SJSA1 (cell line): ENCODE results near the gene HOATZ. TPM values are rescaled to one million over a fixed set of nuclear protein-coding genes. Genes with fewer than 3 reads are reported as not detected.

Experiments
- DNase-seq, 2 experiments: peaks; one replicate each; pipeline ENCODE4 v3.0.0-alpha.2; 2015 to 2020; ENCODE audit warnings: low spot score in 2 of 2, low read depth in 1 of 2
- H3K27ac ChIP-seq: fragments of 250-450 bp; sonication (Bioruptor Pico); 2 replicates; pipeline ENCODE4 v1.5.1; 2020; ENCODE audit warnings: mild to moderate bottlenecking, moderate library complexity
- H3K27me3 ChIP-seq: fragments of 250-450 bp; sonication (Bioruptor Pico); replicated peaks from 2 replicates; pipeline ENCODE4 v1.5.1; 2020; ENCODE audit warnings: mild to moderate bottlenecking, moderate library complexity
- H3K36me3 ChIP-seq: fragments of 250-450 bp; sonication (Bioruptor Pico); 2 replicates; pipeline ENCODE4 v1.5.1; 2020; ENCODE audit warnings: mild to moderate bottlenecking
- H3K4me1 ChIP-seq: fragments of 250-450 bp; sonication (Bioruptor Pico); replicated peaks from 2 replicates; pipeline ENCODE4 v1.6.1; 2021; ENCODE audit warnings: mild to moderate bottlenecking
- H3K4me3 ChIP-seq: fragments of 250-450 bp; sonication (Bioruptor Pico); 2 replicates; pipeline ENCODE4 v1.5.1; 2020; ENCODE audit warnings: mild to moderate bottlenecking
- H3K9me3 ChIP-seq: fragments of 250-450 bp; sonication (Bioruptor Pico); replicated peaks from 2 replicates; pipeline ENCODE4 v1.5.1; 2020; ENCODE audit warnings: mild to moderate bottlenecking
- total RNA-seq: library from RNA; depleted of rRNA; stranded (reverse); fragments of >200 nt; shearing (Covaris generic); gene quantifications from 2 replicates; pipeline ENCODE4 v1.2.3, GENCODE V29; 2014; rRNA removed

HOATZ gene
- total RNA-seq: not detected in 2 replicates

DNA sequence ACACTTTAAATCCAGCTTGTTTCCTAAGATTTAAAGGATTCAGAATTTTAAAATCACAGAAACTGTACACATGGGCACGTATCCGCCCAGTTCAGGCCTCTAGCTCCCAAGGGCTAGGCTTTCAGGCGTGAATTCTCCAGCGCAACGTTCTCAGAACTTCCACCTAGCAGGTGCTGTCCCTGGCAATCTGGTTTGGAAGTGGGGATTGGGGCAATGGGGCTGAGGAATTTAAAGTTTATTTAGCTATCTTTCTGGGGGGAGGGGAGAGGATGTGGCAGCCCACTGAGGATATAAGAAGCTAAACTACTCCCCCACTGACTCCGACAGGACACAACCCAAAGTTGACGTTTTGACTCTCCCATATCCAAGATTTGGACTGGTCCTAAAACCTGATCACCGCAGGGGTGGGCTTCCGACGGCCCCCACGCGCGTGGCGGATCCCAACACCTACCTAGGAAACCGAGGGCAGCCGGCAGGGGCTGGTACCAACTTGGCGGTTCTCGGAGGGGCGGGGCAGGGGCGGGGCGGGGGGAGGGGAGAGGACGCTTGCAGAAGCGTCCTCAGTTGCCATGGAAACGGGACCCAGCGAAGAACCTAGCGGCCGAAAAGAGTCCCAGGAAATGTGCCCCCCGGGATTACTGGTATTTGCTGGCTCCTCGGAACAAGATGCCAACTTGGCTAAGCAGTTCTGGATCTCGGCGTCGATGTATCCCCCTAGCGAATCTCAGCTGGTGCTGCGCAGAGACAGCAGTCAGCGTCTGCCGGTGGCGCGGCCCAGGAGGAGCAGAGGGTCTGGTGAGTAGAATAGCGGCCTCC is at the start of gene HOATZ:
HOATZ (plus strand) TSS at position 563 of the 816 bp plus-strand sequence; CDS start at position 570, 7 bp downstream.
- no peak for DNase-seq
- Histone ChIP-seq H3K27me3 (no peaks in the 10 kb centered on the region), H3K9me3 (no peaks in the 10 kb centered on the region), H3K27ac (no peak within 1 kb of the TSS), H3K4me3 (no peak within 1 kb of the TSS), H3K36me3 (no peaks in the 10 kb centered on the region), H3K4me1 (peaks cover 4% of the 10 kb centered on the region; the same call in 1 of the 2 replicates)

DNA sequence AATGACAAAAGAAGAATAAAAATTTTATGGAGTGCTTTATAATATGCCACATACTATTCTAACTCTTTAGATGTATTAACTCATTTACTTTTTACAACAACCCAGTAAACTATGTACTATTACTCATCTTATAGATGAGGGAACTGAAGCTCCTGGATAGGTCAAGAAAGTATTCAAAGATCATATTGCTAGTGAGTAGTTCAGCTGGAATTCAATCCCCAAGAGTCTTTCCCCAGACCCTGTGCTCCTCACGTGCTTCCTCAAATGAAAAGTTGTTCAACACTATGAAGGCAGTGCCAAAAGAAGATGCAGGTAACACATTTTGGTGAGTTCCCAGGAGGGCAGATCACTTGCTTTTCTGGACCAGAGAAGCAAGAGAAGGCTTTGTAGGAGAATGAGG is 49.2 kb upstream of the HOATZ start:
- no peaks in the 10 kb centered on the region for H3K36me3 ChIP-seq
- no peak overlapping the region for H3K4me3 ChIP-seq
- H3K4me1 ChIP-seq: no peaks in the 10 kb centered on the region

DNA sequence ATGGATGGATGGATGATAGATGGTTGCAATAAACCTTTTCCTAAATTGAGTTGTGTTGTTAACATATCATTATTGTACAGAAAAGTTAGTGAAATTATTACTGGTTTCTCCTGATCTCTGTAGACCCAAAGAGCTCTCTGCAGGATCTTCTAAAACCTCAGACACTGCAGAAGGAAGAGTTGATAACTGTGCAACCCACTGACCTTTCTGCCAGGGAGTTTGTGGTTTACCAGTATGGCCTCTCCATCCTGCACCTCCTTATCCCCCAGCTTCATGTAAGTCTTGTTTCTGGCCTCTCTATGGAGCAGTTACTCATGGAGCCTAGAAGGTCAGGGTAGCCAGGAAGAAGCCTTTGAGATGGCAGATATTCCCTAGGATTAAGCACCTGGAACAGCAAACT is 48.0 kb upstream of the HOATZ start:
- Histone ChIP-seq H3K27ac (no peak overlapping the region), H3K4me3 (no peak overlapping the region), H3K9me3 (no peaks in the 10 kb centered on the region), H3K36me3 (no peaks in the 10 kb centered on the region), H3K27me3 (no peaks in the 10 kb centered on the region), H3K4me1 (no peaks in the 10 kb centered on the region)
- DNase-seq: no peak

More for the DNA sequence above, 49.2 kb upstream of the HOATZ start:
- Histone ChIP-seq H3K9me3 (no peaks in the 10 kb centered on the region), H3K27ac (no peak overlapping the region), H3K27me3 (no peaks in the 10 kb centered on the region)
- DNase-seq: no peak

DNA sequence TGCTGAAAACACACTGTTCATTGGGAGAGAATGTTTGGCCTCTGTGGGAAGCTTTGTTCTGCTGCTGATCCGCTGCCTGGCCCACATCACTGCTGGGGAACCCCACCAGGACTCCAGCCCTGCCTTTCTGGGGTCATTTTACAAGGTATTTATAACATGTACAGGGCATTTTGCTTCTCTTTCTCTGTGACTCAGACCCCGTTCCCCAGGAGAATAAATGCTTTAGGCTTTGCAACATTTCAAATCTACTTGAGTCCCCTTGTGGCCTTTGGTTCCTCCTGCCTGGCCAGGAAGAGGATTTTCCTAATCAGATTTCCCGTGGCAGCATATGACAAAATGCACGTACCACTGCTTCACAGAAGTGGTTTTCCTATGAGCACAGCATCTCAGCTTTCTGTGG is 45.4 kb upstream of the HOATZ start:
- H3K27me3 ChIP-seq: no peaks in the 10 kb centered on the region
- H3K27ac ChIP-seq: no peak overlapping the region
- DNase-seq: no peak
- H3K36me3 ChIP-seq: no peaks in the 10 kb centered on the region
- no peaks in the 10 kb centered on the region for H3K4me1 ChIP-seq
- H3K9me3 ChIP-seq: no peaks in the 10 kb centered on the region
- H3K4me3 ChIP-seq: no peak overlapping the region

DNA sequence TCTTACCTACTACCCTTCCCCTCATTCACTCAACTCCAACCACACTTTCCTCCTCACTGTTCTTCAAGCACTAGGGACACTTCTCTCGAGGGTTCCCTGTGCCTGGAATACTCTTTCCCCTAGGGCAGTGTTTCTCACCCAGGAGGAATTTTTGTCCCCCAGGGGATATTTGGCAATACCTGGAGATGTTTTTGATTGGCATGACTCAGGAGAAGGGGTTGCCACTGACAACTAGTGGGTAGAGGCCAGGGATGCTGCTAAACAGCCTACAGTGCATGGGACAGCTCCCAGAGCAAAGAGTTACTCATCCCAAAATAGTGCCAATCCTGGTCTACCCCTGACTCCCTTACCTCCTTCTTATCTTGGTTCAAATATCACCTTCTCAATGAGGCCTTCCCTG is 42.4 kb upstream of the HOATZ start:
- H3K9me3 ChIP-seq: no peaks in the 10 kb centered on the region
- H3K4me3 ChIP-seq: no peak overlapping the region
- H3K36me3 ChIP-seq: no peaks in the 10 kb centered on the region
- DNase-seq: no peak
- H3K27me3 ChIP-seq: no peaks in the 10 kb centered on the region
- no peaks in the 10 kb centered on the region for H3K4me1 ChIP-seq
- H3K27ac ChIP-seq: no peak overlapping the region

DNA sequence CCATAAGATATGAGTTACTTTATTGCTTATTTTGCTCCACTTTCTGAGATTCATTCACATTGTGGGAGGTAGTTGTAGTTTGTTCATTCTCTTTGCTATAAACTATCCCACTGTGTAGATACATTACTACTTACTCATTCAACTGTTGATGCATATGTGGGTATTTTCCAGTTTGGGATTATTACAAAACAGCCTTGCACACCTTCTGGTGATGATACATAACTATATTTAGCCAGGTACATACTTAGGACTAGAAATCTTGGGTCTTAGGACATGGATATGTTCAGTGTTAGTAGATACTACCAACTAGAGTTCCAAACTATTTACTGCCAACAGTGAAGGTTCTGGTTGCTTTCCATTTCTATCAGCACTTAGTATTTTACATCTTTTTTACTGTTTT is 40.1 kb upstream of the HOATZ start:
- Histone ChIP-seq H3K9me3 (no peaks in the 10 kb centered on the region), H3K27ac (no peak overlapping the region), H3K4me1 (no peaks in the 10 kb centered on the region), H3K36me3 (no peaks in the 10 kb centered on the region), H3K4me3 (no peak overlapping the region), H3K27me3 (no peaks in the 10 kb centered on the region)
- no peak for DNase-seq

DNA sequence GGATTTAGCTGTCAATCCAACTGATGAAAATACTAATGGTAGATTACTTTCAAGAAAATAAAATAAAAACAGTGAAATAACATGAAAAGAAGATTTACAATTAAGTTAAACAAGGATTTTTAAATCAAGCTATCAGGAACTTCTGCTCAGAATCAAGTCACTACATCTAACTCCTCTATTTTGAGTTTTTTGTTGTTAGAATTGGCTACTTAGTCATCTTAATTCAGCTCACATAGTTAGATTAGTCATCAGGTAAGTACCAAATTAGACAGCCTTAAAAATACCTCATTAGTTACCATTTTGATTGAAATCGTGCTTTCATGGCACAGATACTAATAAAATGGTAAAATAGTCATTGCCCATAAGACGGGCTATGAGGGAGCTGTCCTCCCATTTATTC is 38.2 kb upstream of the HOATZ start:
- no peaks in the 10 kb centered on the region for H3K36me3 ChIP-seq
- H3K9me3 ChIP-seq: no peaks in the 10 kb centered on the region
- no peaks in the 10 kb centered on the region for H3K27me3 ChIP-seq
- no peak for DNase-seq
- no peak overlapping the region for H3K27ac ChIP-seq
- no peaks in the 10 kb centered on the region for H3K4me1 ChIP-seq
- H3K4me3 ChIP-seq: no peak overlapping the region

DNA sequence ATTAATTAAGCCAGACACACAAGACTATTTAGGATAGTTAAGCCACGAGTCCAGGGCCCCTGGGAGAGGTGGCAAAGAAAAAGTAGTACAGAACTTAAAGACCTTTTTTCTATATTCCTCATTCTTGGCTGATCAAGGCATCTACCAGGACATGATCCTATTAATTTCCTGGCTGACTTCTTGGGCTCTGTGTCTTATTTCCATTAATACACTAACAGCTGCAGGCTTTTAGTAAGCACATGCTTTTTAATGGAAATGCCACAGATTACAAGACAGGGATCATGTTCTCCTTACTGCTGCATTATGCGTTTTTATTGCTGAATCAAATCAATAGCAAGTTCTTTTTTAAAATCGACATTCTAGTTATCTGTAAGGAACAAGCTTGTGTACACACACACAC is 37.6 kb upstream of the HOATZ start:
- Histone ChIP-seq H3K4me1 (no peaks in the 10 kb centered on the region), H3K27ac (no peak overlapping the region), H3K4me3 (no peak overlapping the region), H3K27me3 (no peaks in the 10 kb centered on the region), H3K9me3 (no peaks in the 10 kb centered on the region), H3K36me3 (no peaks in the 10 kb centered on the region)
- no peak for DNase-seq

DNA sequence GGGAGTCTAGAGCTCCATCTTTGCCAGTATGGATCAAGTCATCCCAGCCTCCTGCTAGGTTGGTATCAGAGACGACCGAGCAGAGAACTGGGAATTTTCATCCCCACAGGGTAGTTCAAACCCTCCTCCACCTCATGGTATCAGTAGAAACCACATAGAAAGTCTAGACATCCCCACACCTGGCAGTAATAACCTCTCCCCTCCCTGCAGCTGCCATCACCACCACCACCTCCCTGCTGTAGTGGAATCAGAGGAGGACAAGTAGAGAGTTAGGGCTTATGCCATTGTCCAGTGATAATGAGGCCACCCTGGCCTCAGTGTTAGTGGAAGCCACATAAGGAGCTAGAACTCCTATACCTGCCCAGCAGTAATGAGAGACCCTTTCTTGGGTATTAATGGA is 36.7 kb upstream of the HOATZ start:
- no peaks in the 10 kb centered on the region for H3K36me3 ChIP-seq
- no peaks in the 10 kb centered on the region for H3K27me3 ChIP-seq
- no peaks in the 10 kb centered on the region for H3K4me1 ChIP-seq
- H3K27ac ChIP-seq: no peak overlapping the region
- H3K4me3 ChIP-seq: no peak overlapping the region
- no peaks in the 10 kb centered on the region for H3K9me3 ChIP-seq
- DNase-seq: no peak

DNA sequence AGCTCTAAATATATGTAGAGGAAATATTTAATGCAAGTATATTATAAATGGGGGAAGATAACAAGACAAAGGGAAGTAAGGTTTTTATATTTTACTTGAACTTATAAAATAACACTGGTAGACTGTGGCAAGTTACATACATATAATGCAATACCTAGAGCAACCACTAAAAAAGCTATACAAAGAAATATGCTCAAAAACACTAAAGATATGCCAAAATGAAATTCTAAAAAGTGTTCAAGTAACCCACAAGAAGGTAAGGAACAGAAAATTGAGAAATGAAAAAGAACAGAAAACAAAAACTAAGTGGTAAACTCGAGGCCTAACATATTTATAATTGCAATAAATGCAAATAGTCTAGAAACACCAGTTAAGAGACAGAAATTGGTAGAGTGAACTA is 34.9 kb upstream of the HOATZ start:
- no peaks in the 10 kb centered on the region for H3K27me3 ChIP-seq
- H3K36me3 ChIP-seq: no peaks in the 10 kb centered on the region
- H3K4me1 ChIP-seq: no peaks in the 10 kb centered on the region
- no peak overlapping the region for H3K27ac ChIP-seq
- no peak overlapping the region for H3K4me3 ChIP-seq
- no peaks in the 10 kb centered on the region for H3K9me3 ChIP-seq
- no peak for DNase-seq

DNA sequence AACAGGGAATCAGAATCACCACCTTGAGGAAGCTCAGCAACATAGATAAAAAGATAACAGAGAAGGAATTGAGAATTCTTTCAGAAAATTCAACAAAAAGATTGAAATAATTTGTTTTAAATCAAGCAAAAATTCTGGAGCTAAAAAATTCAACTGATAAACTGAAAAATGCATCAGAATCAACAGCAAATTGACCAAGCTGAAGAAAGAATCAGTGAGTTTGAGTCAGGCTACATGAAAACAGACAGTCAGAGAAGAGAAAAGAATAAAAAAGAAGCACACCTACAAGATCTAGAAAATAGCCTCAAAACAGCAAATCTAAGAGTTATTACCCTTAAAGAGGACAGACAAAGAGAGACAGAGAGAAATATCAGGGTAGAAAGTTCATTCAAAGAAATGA is 31.1 kb upstream of the HOATZ start:
- Histone ChIP-seq H3K27me3 (no peaks in the 10 kb centered on the region), H3K36me3 (no peaks in the 10 kb centered on the region), H3K9me3 (no peaks in the 10 kb centered on the region), H3K4me3 (no peak overlapping the region), H3K4me1 (no peaks in the 10 kb centered on the region), H3K27ac (no peak overlapping the region)
- no peak for DNase-seq

DNA sequence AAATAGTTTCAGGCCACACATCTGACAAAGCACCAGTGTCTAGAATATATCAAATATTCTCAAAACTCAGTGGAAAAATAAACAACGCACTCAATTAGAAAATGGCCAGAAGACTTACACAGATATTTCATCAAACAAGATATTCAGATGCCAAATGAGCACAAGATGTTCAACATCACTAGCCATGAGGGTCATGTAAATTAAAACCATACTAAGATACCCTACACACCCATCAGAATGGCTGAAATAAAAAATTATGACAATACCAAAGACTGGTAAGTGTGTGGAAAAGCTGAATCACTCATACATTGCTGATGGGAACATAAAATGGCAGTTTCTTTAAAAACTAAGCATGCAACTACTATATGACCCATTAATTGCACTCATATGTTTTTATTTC is 24.1 kb upstream of the HOATZ start:
- Histone ChIP-seq H3K36me3 (no peaks in the 10 kb centered on the region), H3K27ac (no peak overlapping the region), H3K27me3 (no peaks in the 10 kb centered on the region), H3K4me1 (no peaks in the 10 kb centered on the region), H3K4me3 (no peak overlapping the region), H3K9me3 (no peaks in the 10 kb centered on the region)
- DNase-seq: no peak

DNA sequence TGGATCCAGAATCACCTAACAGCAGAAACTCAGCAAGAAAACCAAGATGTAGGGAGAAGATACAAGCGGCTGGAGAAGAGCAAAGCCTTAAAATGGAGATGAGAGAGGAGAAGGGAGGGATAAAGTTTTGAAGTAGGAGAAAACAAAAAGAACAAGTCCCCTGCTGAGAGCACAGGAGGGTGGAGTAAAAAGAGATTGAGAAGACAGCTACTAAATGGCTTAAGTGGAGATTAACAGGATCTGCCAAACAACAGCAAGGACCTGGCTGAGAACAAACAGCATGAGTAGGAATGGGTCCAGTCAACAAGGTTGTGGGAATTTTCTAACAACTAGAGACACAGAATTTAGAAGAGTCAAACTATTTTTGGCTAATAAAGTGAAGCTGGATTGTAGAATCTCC is 20.5 kb upstream of the HOATZ start:
- H3K4me3 ChIP-seq: no peak overlapping the region
- H3K27me3 ChIP-seq: no peaks in the 10 kb centered on the region
- DNase-seq: no peak
- H3K9me3 ChIP-seq: no peaks in the 10 kb centered on the region
- H3K4me1 ChIP-seq: no peaks in the 10 kb centered on the region
- no peak overlapping the region for H3K27ac ChIP-seq
- H3K36me3 ChIP-seq: no peaks in the 10 kb centered on the region

DNA sequence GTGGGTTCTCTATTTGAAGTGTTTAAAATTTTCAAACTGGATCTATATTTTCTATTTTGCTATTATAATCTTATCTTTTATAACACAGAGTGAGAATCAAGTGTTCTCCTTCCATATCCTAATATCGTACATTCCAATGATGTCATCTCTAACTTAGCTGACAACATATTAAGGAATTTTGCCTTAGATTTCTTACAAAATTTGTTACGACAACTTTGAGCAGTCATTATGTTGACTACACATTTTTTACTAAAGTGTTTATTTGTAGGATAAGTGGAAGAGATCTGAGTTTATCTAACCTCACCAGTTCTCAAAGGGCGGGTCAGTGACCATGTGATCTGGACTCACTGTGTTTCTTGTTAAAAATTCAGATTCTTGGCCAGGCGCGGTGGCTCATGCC is 15.1 kb upstream of the HOATZ start:
- Histone ChIP-seq H3K27ac (no peak overlapping the region), H3K9me3 (no peaks in the 10 kb centered on the region), H3K36me3 (no peaks in the 10 kb centered on the region), H3K4me3 (no peak overlapping the region), H3K4me1 (no peaks in the 10 kb centered on the region), H3K27me3 (no peaks in the 10 kb centered on the region)
- DNase-seq: no peak

DNA sequence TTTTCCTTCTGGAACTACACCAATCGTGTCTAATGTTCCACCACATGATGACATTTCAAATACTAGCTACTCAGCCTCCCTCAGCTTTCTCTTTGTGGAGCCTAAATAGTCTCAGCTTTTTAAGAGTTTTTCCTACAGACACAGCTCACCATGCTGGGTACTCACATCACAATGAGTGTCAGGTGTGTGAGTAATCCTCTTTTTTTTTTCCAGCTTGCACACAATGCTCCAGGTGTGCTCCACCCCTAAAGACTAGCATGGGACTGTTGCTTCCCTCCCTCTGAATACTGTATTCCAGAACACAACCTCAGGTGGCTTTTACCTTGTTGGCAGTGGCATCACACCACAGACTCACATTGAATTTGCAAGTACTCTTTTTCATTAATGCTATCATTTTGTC is 14.1 kb upstream of the HOATZ start:
- no peaks in the 10 kb centered on the region for H3K4me1 ChIP-seq
- H3K36me3 ChIP-seq: no peaks in the 10 kb centered on the region
- no peak overlapping the region for H3K27ac ChIP-seq
- no peaks in the 10 kb centered on the region for H3K27me3 ChIP-seq
- no peaks in the 10 kb centered on the region for H3K9me3 ChIP-seq
- no peak overlapping the region for H3K4me3 ChIP-seq
- DNase-seq: no peak
